Naive thymus-derived CD4-positive, alpha-beta T cell (primary cell): ENCODE measurements around the gene THRA. TPM values are rescaled to one million over a fixed set of nuclear protein-coding genes. Genes with fewer than 3 reads are reported as not detected.
A peak's percentile ranks its signal among the peaks of the same experiment; 100 is the strongest.

Experiments
- ATAC-seq: fragments of 150-1000 bp; cut with Tn5 transposase; 2 replicates; pipeline ENCODE4 v1.10.0; 2021; ENCODE audit warnings: mild to moderate bottlenecking, moderate library complexity
- CTCF ChIA-PET: fragments of 350-600 bp; sonication (Branson Sonifier 250); formaldehyde crosslinking; loops from one replicate; lab custom pipeline; 2021; ENCODE audit warnings: antibody characterized with exemption; lab: Charles Lee
- POLR2A ChIA-PET: fragments of 350-600 bp; sonication (Branson Sonifier 250); formaldehyde crosslinking; loops from one replicate; lab custom pipeline; 2021; ENCODE audit warnings: antibody characterized with exemption, inconsistent platforms; lab: Charles Lee
- DNase-seq, 9 donors: peaks; one replicate each; pipeline versions ENCODE4 v3.0.0 to v3.0.0-alpha.2; 2020 to 2022; ENCODE audit warnings: mixed read lengths in 1 of 9
- H3K27ac ChIP-seq: one replicate; pipeline ENCODE4 v1.7.0; 2013; ENCODE audit warnings: mild to moderate bottlenecking, low read depth, low read length, moderate library complexity
- H3K27me3 ChIP-seq, 2 donors: one replicate each; pipeline ENCODE4 v1.7.0; 2013; ENCODE audit warnings: low read length in 2 of 2, mild to moderate bottlenecking in 2 of 2, moderate library complexity in 2 of 2; ENCODE audit not compliant: control insufficient read depth in 2 of 2, insufficient read depth in 2 of 2
- H3K36me3 ChIP-seq, 3 experiments: 1 replicate in 2 of 3; 2 replicates in 1 of 3; pipeline ENCODE4 v1.7.0; 2013; ENCODE audit warnings: low read length in 3 of 3, mild to moderate bottlenecking in 3 of 3, moderate library complexity in 1 of 3; ENCODE audit not compliant: insufficient read depth in 3 of 3, control insufficient read depth in 2 of 3
- H3K4me1 ChIP-seq, 2 donors: one replicate each; pipeline ENCODE4 v1.7.0; 2013; ENCODE audit warnings: low read length in 2 of 2, mild to moderate bottlenecking in 2 of 2, moderate library complexity in 1 of 2; ENCODE audit not compliant: control insufficient read depth in 2 of 2, insufficient read depth in 2 of 2
- H3K4me3 ChIP-seq: 2 replicates; pipeline ENCODE4 v1.7.0; 2013; ENCODE audit warnings: mild to moderate bottlenecking, low read length
- H3K9me3 ChIP-seq, 3 experiments: 1 replicate in 2 of 3; 2 replicates in 1 of 3; pipeline ENCODE4 v1.7.0; 2013; ENCODE audit warnings: low read length in 3 of 3; ENCODE audit not compliant: control insufficient read depth in 2 of 3
- H3K27ac Mint-ChIP-seq, 9 donors: one replicate each; pipeline ENCODE4 v1.8.0; 2020 to 2022; ENCODE audit warnings: mixed read lengths in 9 of 9, mild to moderate bottlenecking in 8 of 9, moderate library complexity in 5 of 9, inconsistent platforms in 2 of 9
- H3K27me3 Mint-ChIP-seq, 5 donors: one replicate each; pipeline ENCODE4 v1.8.0; 2021 to 2022; ENCODE audit warnings: mixed read lengths in 5 of 5, mild to moderate bottlenecking in 1 of 5
- H3K36me3 Mint-ChIP-seq, 5 donors: one replicate each; pipeline ENCODE4 v1.8.0; 2020 to 2022; ENCODE audit warnings: mixed read lengths in 5 of 5, mild to moderate bottlenecking in 3 of 5, inconsistent platforms in 1 of 5
- H3K4me1 Mint-ChIP-seq, 7 donors: one replicate each; pipeline ENCODE4 v1.8.0; 2020 to 2022; ENCODE audit warnings: mixed read lengths in 7 of 7, mild to moderate bottlenecking in 3 of 7, inconsistent platforms in 1 of 7
- H3K4me3 Mint-ChIP-seq, 10 donors: one replicate each; pipeline ENCODE4 v1.8.0; 2020 to 2022; ENCODE audit warnings: mild to moderate bottlenecking in 10 of 10, mixed read lengths in 10 of 10, moderate library complexity in 6 of 10, inconsistent platforms in 2 of 10
- H3K9me3 Mint-ChIP-seq, 11 donors: one replicate each; pipeline ENCODE4 v1.8.0; 2020 to 2022; ENCODE audit warnings: mixed read lengths in 11 of 11, mild to moderate bottlenecking in 4 of 11, inconsistent platforms in 1 of 11, moderate library complexity in 1 of 11
- intact Hi-C, 2 donors: fragments of 100-400 bp; cut with micrococcal nuclease; formaldehyde crosslinking; loops; one replicate each; pipeline ENCODE4 v1.15.1; 2023
- polyA plus RNA-seq, 2 donors: library from polyadenylated mRNA; unstranded; fragments of 300-500 nt; fragmentation: Illumina TruSeq; gene quantifications; one replicate each; pipeline ENCODE4 v1.2.3, GENCODE V29; 2021
- total RNA-seq, 6 experiments: library from RNA in 5 of 6; stranded (reverse) in 5 of 6; gene quantifications; 1 replicate in 5 of 6; 2 replicates in 1 of 6; pipeline ENCODE4 v1.2.3 and lab custom pipeline; 2021 to 2026

THRA gene
- total and polyA plus RNA-seq, 7 experiments from 2014 or later: 3.2 to 55.9 (median 33.5) TPM

DNA sequence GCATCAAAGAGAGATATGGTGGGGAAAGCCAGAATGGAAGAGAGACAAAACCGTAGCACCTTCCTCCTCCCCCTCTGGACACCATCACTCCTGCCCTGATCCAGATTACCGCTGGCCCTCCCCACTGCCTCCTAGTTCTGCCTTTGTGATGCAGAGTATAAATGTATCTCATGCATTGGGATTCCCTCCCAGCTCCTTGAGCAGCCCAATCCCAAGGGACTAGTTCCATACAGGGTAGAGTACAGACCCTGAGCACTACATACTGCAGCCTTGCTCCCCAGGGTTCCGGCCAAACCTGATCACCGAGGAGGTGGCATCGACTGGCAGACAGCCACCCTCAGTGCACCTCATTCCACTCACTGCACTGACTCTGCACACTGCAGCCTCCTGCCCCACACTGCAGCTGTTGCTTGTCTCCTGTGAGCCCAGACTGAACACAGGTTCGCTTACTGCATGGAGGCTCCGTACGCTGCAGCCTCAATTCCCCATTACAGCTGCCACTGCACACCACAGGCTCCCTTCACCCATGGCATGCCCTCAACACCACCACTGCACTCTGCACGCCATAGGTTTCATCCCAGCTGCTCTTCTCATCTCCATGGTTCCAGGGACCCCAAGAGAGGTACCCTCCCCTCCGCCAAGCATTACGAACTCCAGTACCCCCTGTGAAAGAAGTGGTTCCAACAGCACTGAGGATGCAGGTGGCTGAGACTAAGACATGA, 1.7 kb upstream of the THRA start:
- H3K27me3 Mint-ChIP-seq: peaks cover 0 to 68% (median 0%) of the 10 kb centered on the region in 5 donors
- CTCF ChIA-PET: interaction anchor here (0.6 to 11.1 kb wide), 6 partner anchors 14 to 153 kb away, joined by 4 to 127 read pairs (median 10); partner anchors contain the start of gene PSMD3
- no peak for DNase-seq
- H3K4me1 ChIP-seq: peaks cover 21 to 24% of the 10 kb centered on the region in 2 donors
- H3K9me3 Mint-ChIP-seq: no peaks in the 10 kb centered on the region
- peaks cover 0 to 5% (median 0%) of the 10 kb centered on the region in 5 donors for H3K36me3 Mint-ChIP-seq
- intact Hi-C loops: loop anchor here in 1 of 2 donors (5.0 kb wide), 1 partner anchor 106 kb away; no protein-coding TSS in a partner anchor
- peaks cover 0 to 3% (median 0%) of the 10 kb centered on the region in 3 experiments for H3K36me3 ChIP-seq
- no peaks in the 10 kb centered on the region for H3K9me3 ChIP-seq
- peak overlapping the region in 6 of 9 donors; percentile 51 to 90 (median 82) for H3K27ac Mint-ChIP-seq
- H3K27ac ChIP-seq: no peak overlapping the region
- POLR2A ChIA-PET: interaction anchor here (0.6 to 7.2 kb wide), 5 partner anchors 15 to 158 kb away, joined by 3 to 62 read pairs (median 7); partner anchors contain the start of genes NR1D1 and WIPF2
- no peak for ATAC-seq
- peaks cover 22 to 35% (median 34%) of the 10 kb centered on the region in 7 donors for H3K4me1 Mint-ChIP-seq
- H3K27me3 ChIP-seq: no peaks in the 10 kb centered on the region
- peak overlapping the region in 9 of 10 donors; percentile 16 to 94 (median 88) for H3K4me3 Mint-ChIP-seq
- H3K4me3 ChIP-seq: no peak overlapping the region

DNA sequence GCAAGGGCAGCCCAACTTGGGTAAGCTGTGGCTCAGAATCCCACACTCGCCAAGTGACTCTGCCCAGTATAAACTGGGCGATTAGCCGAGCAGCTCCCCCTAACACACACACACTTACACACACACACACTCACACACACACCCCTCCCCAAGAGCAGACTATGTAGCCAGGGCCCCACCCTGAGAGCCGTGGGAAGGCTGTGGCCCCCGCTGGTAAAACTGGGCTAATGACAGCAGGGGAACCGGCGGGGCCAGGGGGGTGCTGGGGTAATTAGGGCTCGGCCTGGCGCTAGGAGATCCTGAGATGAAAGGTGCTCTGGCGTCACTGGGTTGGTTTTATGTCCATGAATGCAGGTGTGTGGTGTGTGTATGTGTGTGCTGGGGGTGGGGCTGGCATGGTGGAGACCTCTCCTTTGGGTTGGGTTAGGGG, 1.1 kb upstream of the THRA start:
- no peak overlapping the region for H3K27ac ChIP-seq
- Mint-ChIP-seq H3K4me1 (peaks cover 23 to 41% (median 37%) of the 10 kb centered on the region in 7 donors), H3K36me3 (peaks cover 0 to 5% (median 0%) of the 10 kb centered on the region in 5 donors), H3K27ac (peak overlapping the region in 7 of 9 donors; percentile 69 to 90 (median 87)), H3K27me3 (peaks cover 0 to 64% (median 0%) of the 10 kb centered on the region in 5 donors), H3K4me3 (peak overlapping the region; percentile 82 to 94 (median 88)), H3K9me3 (no peaks in the 10 kb centered on the region)
- ChIA-PET CTCF (interaction anchor here (0.6 to 11.1 kb wide), 9 partner anchors 8 to 152 kb away, joined by 3 to 127 read pairs (median 5); partner anchors contain the start of genes MED24 and PSMD3), POLR2A (interaction anchor here (0.6 to 7.2 kb wide), 7 partner anchors 14 to 85 kb away, joined by 3 to 62 read pairs (median 10); partner anchors contain the start of gene NR1D1)
- no peak for ATAC-seq
- DNase-seq: no peak
- no peaks in the 10 kb centered on the region for H3K27me3 ChIP-seq
- peaks cover 21 to 25% of the 10 kb centered on the region in 2 donors for H3K4me1 ChIP-seq
- no peak overlapping the region for H3K4me3 ChIP-seq
- H3K36me3 ChIP-seq: peaks cover 0 to 3% (median 0%) of the 10 kb centered on the region in 3 experiments
- intact Hi-C loops: loop anchor here (1.0 to 5.0 kb wide), 8 partner anchors 14 to 130 kb away; partner anchors contain the start of gene CASC3 (in 1 of the 2)
- no peaks in the 10 kb centered on the region for H3K9me3 ChIP-seq

DNA sequence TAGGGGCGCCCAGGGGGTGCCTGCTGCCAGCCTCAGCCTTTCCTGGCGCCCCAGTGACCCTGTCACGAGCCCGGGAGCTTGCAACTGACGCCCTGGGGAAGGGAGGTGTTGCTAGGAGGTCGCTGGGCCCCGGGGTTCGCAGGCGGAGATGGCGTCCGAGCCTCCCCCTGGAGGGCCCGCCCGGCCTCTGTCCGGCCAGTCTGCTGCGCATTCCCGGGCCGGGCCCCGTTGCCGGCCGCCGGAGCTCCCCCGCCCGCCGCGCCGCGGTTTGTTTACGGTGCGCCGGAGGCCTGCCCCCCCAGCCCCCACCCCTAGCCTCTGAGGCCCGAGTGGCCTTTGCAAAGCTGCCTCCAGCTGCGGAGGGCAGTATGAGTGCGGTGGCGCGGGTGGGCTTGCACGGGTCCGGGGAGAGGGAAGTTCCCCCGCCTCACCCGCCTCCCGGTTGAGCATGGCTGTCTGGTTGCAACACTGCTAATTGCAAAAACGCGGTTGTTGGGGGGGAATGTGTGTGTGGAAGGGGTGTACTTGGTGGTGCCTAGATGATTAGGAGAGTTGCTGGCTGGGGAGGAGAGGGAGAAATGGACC, 514 bp downstream of the THRA start:
- peak overlapping the region in 8 of 9 donors; percentile 77 to 95 (median 89) for H3K27ac Mint-ChIP-seq
- no peaks in the 10 kb centered on the region for H3K9me3 Mint-ChIP-seq
- ChIA-PET CTCF (interaction anchor here (0.6 to 11.1 kb wide), 11 partner anchors 10 to 105 kb away, joined by 3 to 127 read pairs (median 5); partner anchors contain the start of gene MED24), POLR2A (interaction anchor here (0.9 to 7.2 kb wide), 11 partner anchors 8 to 59 kb away, joined by 3 to 62 read pairs (median 6); partner anchors contain the start of genes CSF3, MED24, MSL1 and NR1D1)
- peak overlapping the region; percentile 86 to 97 (median 94) for H3K4me3 Mint-ChIP-seq
- peak in 3 of 9 donors; percentile 16 to 52 (median 38) for DNase-seq
- intact Hi-C loops: loop anchor here (1.0 to 5.0 kb wide), 4 partner anchors 33 to 104 kb away; partner anchors contain the start of gene CASC3 (in 1 of the 2)
- peak overlapping the region; percentile 81 for H3K4me3 ChIP-seq
- peaks cover 34 to 57% (median 49%) of the 10 kb centered on the region in 7 donors for H3K4me1 Mint-ChIP-seq
- H3K27me3 Mint-ChIP-seq: peaks cover 0 to 55% (median 0%) of the 10 kb centered on the region in 5 donors
- H3K36me3 Mint-ChIP-seq: peaks cover 0 to 5% (median 0%) of the 10 kb centered on the region in 5 donors
- no peaks in the 10 kb centered on the region for H3K9me3 ChIP-seq
- no peaks in the 10 kb centered on the region for H3K27me3 ChIP-seq
- peaks cover 0 to 3% (median 0%) of the 10 kb centered on the region in 3 experiments for H3K36me3 ChIP-seq
- H3K4me1 ChIP-seq: peaks cover 24 to 41% of the 10 kb centered on the region in 2 donors
- peak overlapping the region; percentile 84 for H3K27ac ChIP-seq
- peak; percentile 43 for ATAC-seq

DNA sequence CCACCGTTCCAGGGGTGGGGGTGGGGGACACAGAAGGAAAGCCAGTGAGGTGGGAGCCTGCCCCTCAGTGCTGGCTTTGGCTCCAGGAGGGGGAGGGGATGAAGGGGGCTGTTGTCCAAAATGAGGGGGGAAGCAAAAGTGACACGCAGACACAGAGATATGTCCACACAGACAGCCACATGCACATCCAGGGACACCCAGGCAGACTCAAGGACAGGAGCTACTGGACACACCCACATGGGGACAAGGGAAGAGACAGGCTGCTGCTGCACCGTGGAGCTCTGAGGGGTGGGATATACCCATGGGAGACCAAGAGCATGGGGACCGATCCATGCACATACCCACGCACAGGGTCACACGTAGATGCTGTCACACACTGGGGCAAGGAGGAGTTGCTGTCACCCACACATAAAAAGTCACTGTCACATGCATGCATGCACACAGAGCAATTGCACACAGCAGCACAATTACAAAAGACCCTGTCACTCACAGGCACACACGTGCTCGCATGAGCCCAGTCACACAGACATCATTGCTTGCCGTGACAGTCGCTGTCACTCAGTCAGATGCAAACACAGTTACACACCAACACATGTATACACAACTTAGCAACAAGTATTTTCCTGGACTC, 1.3 kb downstream of the THRA start:
- POLR2A ChIA-PET: interaction anchor here (0.6 to 7.2 kb wide), 11 partner anchors 7 to 488 kb away, joined by 3 to 62 read pairs (median 9); partner anchors contain the start of genes CASC3, CSF3, MED24 and MSL1
- CTCF ChIA-PET: interaction anchor here (1.0 to 11.1 kb wide), 8 partner anchors 10 to 105 kb away, joined by 3 to 127 read pairs (median 11); partner anchors contain the start of gene MED24
- DNase-seq: peak in 2 of 9 donors; percentile 26 to 33
- intact Hi-C loops: loop anchor here (1.0 to 5.0 kb wide), 4 partner anchors 32 to 103 kb away; partner anchors contain the start of gene CASC3 (in 1 of the 2)
- peak; percentile 3 for ATAC-seq
- peak overlapping the region; percentile 86 to 97 (median 94) for H3K4me3 Mint-ChIP-seq
- Histone ChIP-seq H3K4me3 (peak overlapping the region; percentile 81), H3K36me3 (peaks cover 0 to 3% (median 0%) of the 10 kb centered on the region in 3 experiments), H3K27me3 (no peaks in the 10 kb centered on the region), H3K27ac (peak overlapping the region; percentile 84), H3K9me3 (no peaks in the 10 kb centered on the region), H3K4me1 (peaks cover 31 to 45% of the 10 kb centered on the region in 2 donors)
- peak overlapping the region in 8 of 9 donors; percentile 77 to 95 (median 89) for H3K27ac Mint-ChIP-seq
- no peaks in the 10 kb centered on the region for H3K9me3 Mint-ChIP-seq
- peaks cover 0 to 50% (median 0%) of the 10 kb centered on the region in 5 donors for H3K27me3 Mint-ChIP-seq
- H3K4me1 Mint-ChIP-seq: peaks cover 40 to 65% (median 56%) of the 10 kb centered on the region in 7 donors
- H3K36me3 Mint-ChIP-seq: peaks cover 0 to 5% (median 0%) of the 10 kb centered on the region in 5 donors

- H3K9me3 ChIP-seq: no peaks in the 10 kb centered on the region
- Mint-ChIP-seq H3K27ac (peak overlapping the region in 8 of 9 donors; percentile 77 to 95 (median 89)), H3K4me3 (peak overlapping the region in 9 of 10 donors; percentile 89 to 97 (median 94)), H3K4me1 (peaks cover 52 to 76% (median 67%) of the 10 kb centered on the region in 7 donors), H3K27me3 (peaks cover 0 to 39% (median 0%) of the 10 kb centered on the region in 5 donors), H3K36me3 (peaks cover 0 to 5% (median 0%) of the 10 kb centered on the region in 5 donors), H3K9me3 (no peaks in the 10 kb centered on the region)
- peak overlapping the region; percentile 57 for H3K27ac ChIP-seq
- DNase-seq (no peak), ATAC-seq (no peak)
- H3K27me3 ChIP-seq: no peaks in the 10 kb centered on the region
- POLR2A ChIA-PET: interaction anchor here (0.6 to 7.2 kb wide), 10 partner anchors 11 to 487 kb away, joined by 3 to 62 read pairs (median 10); partner anchors contain the start of genes CASC3, MED24 and NR1D1
- H3K4me1 ChIP-seq: peaks cover 43 to 56% of the 10 kb centered on the region in 2 donors
- H3K4me3 ChIP-seq: peak overlapping the region; percentile 81
- CTCF ChIA-PET: interaction anchor here (0.6 to 11.1 kb wide), 11 partner anchors 10 to 1745 kb away, joined by 3 to 127 read pairs (median 4); partner anchors contain the start of gene MED24
- H3K36me3 ChIP-seq: peaks cover 0 to 3% (median 0%) of the 10 kb centered on the region in 3 experiments
- intact Hi-C loops: loop anchor here in 1 of 2 donors (5.0 kb wide), 1 partner anchor 102 kb away; no protein-coding TSS in a partner anchor
Measured at GRCh38 chr17:40064971-40065768, 2.4 kb downstream of the THRA start.
